Suprapubic skin (tissue), 3 donors: Measurements from ENCODE around the gene SRSF11.
A peak's percentile ranks its signal among the peaks of the same experiment; 100 is the strongest.

ENCODE experiments used
- CTCF ChIP-seq, 2 donors: fragments of 200-600 bp in 1 of 2; fragments of 450-650 bp in 1 of 2; sonication (generic) in 1 of 2; IDR thresholded peaks; one replicate each; pipeline ENCODE4 v1.5.1; 2016 to 2019; ENCODE audit warnings: antibody characterized with exemption in 2 of 2, mild to moderate bottlenecking in 1 of 2, moderate library complexity in 1 of 2
- EP300 ChIP-seq: sonication (generic); formaldehyde crosslinking; IDR thresholded peaks from one replicate; pipeline ENCODE4 v1.6.1; 2017; ENCODE audit warnings: antibody characterized with exemption
- POLR2A ChIP-seq, 2 donors: fragments of 450-650 bp; IDR thresholded peaks; one replicate each; pipeline ENCODE4 v1.6.1; 2017; ENCODE audit warnings: antibody characterized with exemption in 2 of 2, mild to moderate bottlenecking in 2 of 2, moderate library complexity in 2 of 2

- TF ChIP-seq EP300: no peak
- no peak for TF ChIP-seq CTCF (IDR thresholded peaks at IDR 0.05)
- peak; percentile 35 to 80 for TF ChIP-seq POLR2A (IDR thresholded peaks at IDR 0.05)
Observed at GRCh38 chr1:70221238-70222121, at the start of gene SRSF11.
